Stomach (tissue), 9 donors: ENCODE results near the gene CFAP69. TPM values are rescaled to one million over a fixed set of nuclear protein-coding genes. Genes with fewer than 3 reads are reported as not detected.
A peak's percentile ranks its signal among the peaks of the same experiment; 100 is the strongest.

Experiments
- DNase-seq, 2 donors: peaks; one replicate each; pipeline versions ENCODE4 v3.0.0 to v3.0.0-alpha.2; 2013 to 2019
- H3K27ac ChIP-seq, 5 donors: fragments of 200-600 bp in 4 of 5; sonication (generic) in 4 of 5; one replicate each; pipeline ENCODE4 v1.5.1; 2013 to 2019; ENCODE audit warnings: mild to moderate bottlenecking in 1 of 5, moderate library complexity in 1 of 5
- H3K27me3 ChIP-seq, 3 donors: fragments of 200-600 bp; sonication (generic); one replicate each; pipeline ENCODE4 v1.5.1; 2017 to 2019; ENCODE audit warnings: mixed run types in 1 of 3
- H3K36me3 ChIP-seq, 4 donors: fragments of 200-600 bp; sonication (generic); 1 replicate in 3 of 4; 2 replicates in 1 of 4; pipeline ENCODE4 v1.5.1; 2016 to 2019
- H3K4me1 ChIP-seq, 4 donors: fragments of 200-600 bp; sonication (generic); one replicate each; pipeline ENCODE4 v1.5.1; 2016 to 2019
- H3K4me3 ChIP-seq, 4 donors: fragments of 200-600 bp; sonication (generic) in 3 of 4; one replicate each; pipeline ENCODE4 v1.5.1; 2016 to 2019; ENCODE audit warnings: mild to moderate bottlenecking in 1 of 4
- H3K9me3 ChIP-seq, 4 donors: fragments of 200-600 bp; sonication (generic); one replicate each; pipeline ENCODE4 v1.5.1; 2016 to 2019
- EP300 ChIP-seq: sonication (generic); formaldehyde crosslinking; IDR thresholded peaks from one replicate; pipeline ENCODE4 v1.6.1; 2017; ENCODE audit warnings: antibody characterized with exemption
- POLR2A ChIP-seq, 4 donors: fragments of 450-650 bp; IDR thresholded peaks; one replicate each; pipeline ENCODE4 v1.6.1; 2016; ENCODE audit warnings: antibody characterized with exemption in 4 of 4, control low read depth in 2 of 4, mild to moderate bottlenecking in 1 of 4, moderate library complexity in 1 of 4
- POLR2AphosphoS5 ChIP-seq, 3 donors: sonication (generic); formaldehyde crosslinking; IDR thresholded peaks; one replicate each; pipeline ENCODE4 v1.6.1; 2016; ENCODE audit warnings: antibody characterized with exemption in 3 of 3
- WGBS, 5 donors: extraction: QIAGEN DNeasy Blood & Tissue Kit in 3 of 5; methylation state at CpG; one replicate each; pipeline versions ENCODE4 v1.1.5 to v1.1.7; 2013 to 2018; 5-methylcytosine and 5-hydroxymethylcytosine counted together
- intact Hi-C: fragments of 100-400 bp; cut with DNase I; formaldehyde crosslinking; loops from one replicate; pipeline ENCODE4 v1.15.1; 2023; ENCODE audit warnings: low total_unique reads
- polyA plus RNA-seq, 3 donors: library from polyadenylated mRNA; stranded (reverse); fragments of 200-250 nt; gene quantifications; one replicate each; pipeline ENCODE4 v1.2.3, GENCODE V29; 2013
- total RNA-seq, 5 donors: library from RNA; depleted of rRNA; stranded (reverse); fragments of >200 nt; gene quantifications; one replicate each; pipeline versions ENCODE4 v1.1.0 to v1.2.3, GENCODE V29; 2014 to 2016
- TF ChIP-seq, protein P1 (sequence below), 7 experiments: fragments of 450-650 bp in 4 of 7; fragments of 200-600 bp in 3 of 7; sonication (generic) in 3 of 7; IDR thresholded peaks; one replicate each; pipeline ENCODE4 v1.5.1; 2016 to 2019; ENCODE audit warnings: antibody characterized with exemption in 7 of 7, control low read depth in 2 of 7, mild to moderate bottlenecking in 1 of 7
- donor health status: healthy with polysubstance abuse.
- donor health status: Bipolar disorder and iron deficiency.
- donor health status: healthy.

CFAP69 gene
- total and polyA plus RNA-seq, 8 donors = 0.87 to 22.0 (median 5.5) TPM

DNA sequence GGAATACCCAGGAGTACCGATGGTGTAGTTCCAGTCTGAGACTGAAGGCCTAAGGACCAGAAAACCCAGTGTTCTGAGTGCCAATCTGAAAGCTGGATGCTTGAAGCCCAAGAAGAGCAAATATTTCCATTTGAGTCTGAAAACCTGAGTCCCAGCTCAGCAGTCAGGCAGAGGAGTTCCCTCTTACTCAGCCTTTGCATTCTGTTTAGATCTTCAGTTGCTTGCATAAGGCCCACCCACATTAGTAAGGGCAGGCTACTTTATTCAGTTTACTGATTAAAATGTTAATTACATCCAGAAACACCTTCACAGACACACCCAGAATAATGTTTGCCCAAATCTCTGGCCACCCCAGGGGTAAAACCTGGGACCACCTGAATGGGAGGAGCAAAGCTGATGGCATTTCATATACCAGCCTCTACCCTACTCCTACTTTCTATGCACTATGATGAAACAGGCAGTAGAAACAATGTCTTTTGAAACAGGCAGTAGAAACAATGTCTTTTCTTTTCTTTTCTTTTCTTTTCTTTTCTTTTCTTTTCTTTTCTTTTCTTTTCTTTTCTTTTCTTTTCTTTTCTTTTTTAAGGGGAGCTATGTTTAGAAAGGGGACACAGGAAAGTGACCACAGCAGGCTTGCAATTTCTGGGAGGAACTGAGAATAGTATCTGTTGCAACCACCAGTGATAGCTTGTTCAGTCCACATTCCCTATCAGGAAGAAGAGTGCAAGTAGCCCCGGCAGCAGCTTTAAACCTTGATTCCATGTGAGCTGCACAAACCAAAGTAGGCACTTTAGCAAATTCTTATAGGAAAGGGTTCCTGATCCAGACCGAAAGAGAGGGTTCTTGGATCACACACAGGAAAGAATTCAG is 45.5 kb downstream of the CFAP69 start:
- DNase-seq = no peak
- no peaks in the 10 kb centered on the region for H3K4me1 ChIP-seq
- TF ChIP-seq POLR2AphosphoS5 (IDR thresholded peaks at IDR 0.05) (no peak), POLR2A (IDR thresholded peaks at IDR 0.05) (no peak), EP300 (no peak)
- TF ChIP-seq, protein P1, sequence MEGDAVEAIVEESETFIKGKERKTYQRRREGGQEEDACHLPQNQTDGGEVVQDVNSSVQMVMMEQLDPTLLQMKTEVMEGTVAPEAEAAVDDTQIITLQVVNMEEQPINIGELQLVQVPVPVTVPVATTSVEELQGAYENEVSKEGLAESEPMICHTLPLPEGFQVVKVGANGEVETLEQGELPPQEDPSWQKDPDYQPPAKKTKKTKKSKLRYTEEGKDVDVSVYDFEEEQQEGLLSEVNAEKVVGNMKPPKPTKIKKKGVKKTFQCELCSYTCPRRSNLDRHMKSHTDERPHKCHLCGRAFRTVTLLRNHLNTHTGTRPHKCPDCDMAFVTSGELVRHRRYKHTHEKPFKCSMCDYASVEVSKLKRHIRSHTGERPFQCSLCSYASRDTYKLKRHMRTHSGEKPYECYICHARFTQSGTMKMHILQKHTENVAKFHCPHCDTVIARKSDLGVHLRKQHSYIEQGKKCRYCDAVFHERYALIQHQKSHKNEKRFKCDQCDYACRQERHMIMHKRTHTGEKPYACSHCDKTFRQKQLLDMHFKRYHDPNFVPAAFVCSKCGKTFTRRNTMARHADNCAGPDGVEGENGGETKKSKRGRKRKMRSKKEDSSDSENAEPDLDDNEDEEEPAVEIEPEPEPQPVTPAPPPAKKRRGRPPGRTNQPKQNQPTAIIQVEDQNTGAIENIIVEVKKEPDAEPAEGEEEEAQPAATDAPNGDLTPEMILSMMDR (IDR thresholded peaks at IDR 0.05) = no peak
- no peak overlapping the region for H3K27ac ChIP-seq
- no peaks in the 10 kb centered on the region for H3K27me3 ChIP-seq
- H3K4me3 ChIP-seq = no peak overlapping the region
- WGBS, 5 donors = 90 to 99% (median 92%) methylated on average over 3 of the region's 3 CpGs
- no peaks in the 10 kb centered on the region for H3K9me3 ChIP-seq
- intact Hi-C loops = no loop called here
- H3K36me3 ChIP-seq = peaks cover 0 to 28% (median 11%) of the 10 kb centered on the region in 4 donors

DNA sequence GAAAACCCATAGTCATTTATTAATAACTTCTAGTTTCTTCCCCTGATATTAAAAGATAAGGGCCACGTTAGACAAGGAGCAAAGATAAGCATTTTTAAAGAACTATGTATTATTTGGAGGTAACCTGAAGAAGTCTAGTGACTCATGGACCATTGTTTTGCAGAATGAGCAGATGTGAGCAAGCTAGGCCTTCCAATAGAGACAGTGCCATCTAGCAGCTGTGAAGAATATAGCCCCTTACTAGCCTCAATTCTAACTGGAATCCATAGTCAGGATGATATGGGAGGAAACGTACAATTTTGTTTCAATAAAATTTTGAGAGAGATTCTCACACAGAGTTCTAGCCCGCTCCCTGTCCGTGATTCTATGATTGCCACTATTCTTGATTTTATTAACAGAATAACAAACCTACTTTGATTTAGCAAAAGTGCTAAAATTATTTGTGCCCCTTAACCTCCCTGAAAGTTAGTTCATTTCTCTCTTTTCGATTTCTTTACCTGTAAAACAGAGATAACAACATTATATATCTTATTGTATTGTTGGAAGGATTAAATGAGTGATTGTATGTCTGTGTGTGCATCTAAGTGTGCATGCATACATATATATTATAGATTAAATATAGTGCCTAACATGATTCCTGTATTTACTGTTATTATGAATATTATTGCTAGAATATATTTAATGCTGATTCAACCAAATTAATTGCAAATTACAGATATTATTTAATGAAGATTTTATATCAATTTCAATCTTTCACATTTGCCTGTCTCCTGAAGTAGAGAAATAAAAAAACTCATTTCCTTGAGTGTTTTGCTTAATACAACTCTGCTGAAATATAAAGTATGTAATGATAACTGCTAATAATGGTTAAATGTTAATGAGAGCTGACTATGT is 53.4 kb downstream of the CFAP69 start:
- no peaks in the 10 kb centered on the region for H3K4me1 ChIP-seq
- H3K36me3 ChIP-seq = no peaks in the 10 kb centered on the region
- WGBS, 5 donors = 55 to 63% (median 58%) methylated on average over 5 of the region's 5 CpGs
- H3K9me3 ChIP-seq = no peaks in the 10 kb centered on the region
- no peaks in the 10 kb centered on the region for H3K27me3 ChIP-seq
- no peak overlapping the region for H3K27ac ChIP-seq
- intact Hi-C loops = no loop called here
- TF ChIP-seq POLR2A (IDR thresholded peaks at IDR 0.05) (no peak), POLR2AphosphoS5 (IDR thresholded peaks at IDR 0.05) (no peak), EP300 (no peak)
- TF ChIP-seq, protein P1 (IDR thresholded peaks at IDR 0.05) = peak in 1 of 7 experiments; percentile 13
- H3K4me3 ChIP-seq = no peak overlapping the region
- DNase-seq = peak in 1 of 2 donors; percentile 48

DNA sequence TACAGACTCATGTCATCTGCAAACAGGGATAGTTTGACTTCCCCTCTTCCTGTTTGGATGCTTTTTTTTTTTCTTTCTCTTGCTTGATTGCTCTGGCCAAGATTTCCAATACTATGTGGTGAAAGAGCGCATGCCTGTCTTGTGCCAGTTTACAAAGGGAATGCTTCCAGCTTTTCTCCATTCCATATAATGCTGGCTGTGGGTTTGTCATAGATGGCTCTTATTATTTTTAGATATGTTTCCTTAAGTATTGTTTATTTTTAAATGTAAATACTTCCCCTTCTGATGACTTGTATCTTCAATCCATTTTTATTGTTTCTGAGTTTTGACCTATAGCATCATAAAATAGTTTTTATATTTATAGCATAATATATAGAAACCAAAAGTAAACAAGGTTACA is 58.3 kb downstream of the CFAP69 start:
- WGBS, 5 donors = 81 to 100% (median 93%) methylated on average over 1 of the region's 1 CpG
- no peak overlapping the region for H3K4me3 ChIP-seq
- H3K27me3 ChIP-seq = no peaks in the 10 kb centered on the region

DNA sequence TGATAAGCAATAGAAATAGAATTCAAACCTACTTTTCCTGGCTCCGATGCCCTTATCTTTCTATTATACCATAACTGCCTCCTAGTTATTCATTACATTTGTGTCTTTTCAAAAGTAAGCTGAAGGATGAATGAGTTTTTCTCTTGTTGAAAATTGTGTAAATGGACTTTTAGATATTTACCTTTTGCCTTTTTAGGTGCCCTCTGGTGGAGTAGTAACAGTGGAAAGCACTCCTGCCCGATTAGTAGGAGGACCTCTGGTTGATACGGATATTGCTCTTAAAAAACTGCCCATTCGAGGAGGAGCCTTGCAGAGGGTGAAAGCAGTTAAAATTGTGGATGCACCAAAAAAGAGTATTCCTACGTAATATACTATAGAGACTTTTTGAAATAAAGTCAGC is 64.9 kb downstream of the CFAP69 start:
- H3K27me3 ChIP-seq = no peaks in the 10 kb centered on the region
- H3K27ac ChIP-seq = no peak overlapping the region
- H3K4me3 ChIP-seq = no peak overlapping the region
- H3K9me3 ChIP-seq = no peaks in the 10 kb centered on the region
- no peaks in the 10 kb centered on the region for H3K4me1 ChIP-seq
- 58 to 74% (median 68%) methylated on average over 5 of the region's 5 CpGs for WGBS, 5 donors
- no peak for TF ChIP-seq POLR2A (IDR thresholded peaks at IDR 0.05)
- TF ChIP-seq, protein P1 (IDR thresholded peaks at IDR 0.05) = no peak
- no peak for TF ChIP-seq POLR2AphosphoS5 (IDR thresholded peaks at IDR 0.05)
- no peak for TF ChIP-seq EP300
- no peak for DNase-seq
- H3K36me3 ChIP-seq = peaks cover 0 to 37% (median 13%) of the 10 kb centered on the region in 4 donors
- intact Hi-C loops = no loop called here

More for the DNA sequence above, 58.3 kb downstream of the CFAP69 start:
- TF ChIP-seq POLR2A (IDR thresholded peaks at IDR 0.05) = no peak
- no peak for TF ChIP-seq EP300
- no peak for TF ChIP-seq POLR2AphosphoS5 (IDR thresholded peaks at IDR 0.05)
- TF ChIP-seq, protein P1 (IDR thresholded peaks at IDR 0.05) = no peak
- Histone ChIP-seq H3K9me3 (no peaks in the 10 kb centered on the region), H3K4me1 (no peaks in the 10 kb centered on the region), H3K27ac (no peak overlapping the region), H3K36me3 (peaks cover 0 to 13% (median 9%) of the 10 kb centered on the region in 4 donors)
- intact Hi-C loops = no loop called here
- DNase-seq = no peak
